Measurements from ENCODE around the gene HLA-DPA1.

HLA-DPA1 gene

GRCh38 chr6:33034554-33034953 lies 38.9 kb downstream of the HLA-DPA1 start:
- TF ChIP-seq, protein P1, sequence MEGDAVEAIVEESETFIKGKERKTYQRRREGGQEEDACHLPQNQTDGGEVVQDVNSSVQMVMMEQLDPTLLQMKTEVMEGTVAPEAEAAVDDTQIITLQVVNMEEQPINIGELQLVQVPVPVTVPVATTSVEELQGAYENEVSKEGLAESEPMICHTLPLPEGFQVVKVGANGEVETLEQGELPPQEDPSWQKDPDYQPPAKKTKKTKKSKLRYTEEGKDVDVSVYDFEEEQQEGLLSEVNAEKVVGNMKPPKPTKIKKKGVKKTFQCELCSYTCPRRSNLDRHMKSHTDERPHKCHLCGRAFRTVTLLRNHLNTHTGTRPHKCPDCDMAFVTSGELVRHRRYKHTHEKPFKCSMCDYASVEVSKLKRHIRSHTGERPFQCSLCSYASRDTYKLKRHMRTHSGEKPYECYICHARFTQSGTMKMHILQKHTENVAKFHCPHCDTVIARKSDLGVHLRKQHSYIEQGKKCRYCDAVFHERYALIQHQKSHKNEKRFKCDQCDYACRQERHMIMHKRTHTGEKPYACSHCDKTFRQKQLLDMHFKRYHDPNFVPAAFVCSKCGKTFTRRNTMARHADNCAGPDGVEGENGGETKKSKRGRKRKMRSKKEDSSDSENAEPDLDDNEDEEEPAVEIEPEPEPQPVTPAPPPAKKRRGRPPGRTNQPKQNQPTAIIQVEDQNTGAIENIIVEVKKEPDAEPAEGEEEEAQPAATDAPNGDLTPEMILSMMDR (IDR thresholded peaks at IDR 0.05; ENCODE audit: low read depth, low read length, missing control alignments), result no peak
- H3K4me3 ChIP-seq (ENCODE audit: low read depth, low read length), result no peak overlapping the region
- no peak for DNase-seq (ENCODE audit: low read depth)

DNA sequence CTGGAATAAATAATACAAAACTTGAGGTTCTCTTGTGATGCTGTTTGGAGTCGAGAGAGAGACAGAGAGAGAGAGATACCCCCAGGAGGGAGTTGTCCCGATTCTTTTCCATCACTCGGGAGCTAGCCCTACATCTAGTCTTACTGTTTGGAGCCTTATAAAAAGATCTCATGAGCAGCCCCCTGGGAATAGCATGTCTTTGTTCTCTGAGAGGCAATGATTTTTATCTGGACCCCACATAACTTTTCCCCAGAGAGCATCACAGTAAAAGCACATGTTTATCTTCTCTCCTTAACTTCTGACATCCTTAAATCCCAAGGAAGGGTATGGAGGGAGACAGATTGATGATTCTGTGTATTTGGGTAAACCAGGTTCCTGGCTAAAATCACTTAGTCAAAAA lies 43.2 kb downstream of the HLA-DPA1 start:
- no peak for DNase-seq (ENCODE audit: low read depth)
- H3K4me3 ChIP-seq (ENCODE audit: low read depth, low read length), result no peak overlapping the region
- TF ChIP-seq, protein P1 (IDR thresholded peaks at IDR 0.05; ENCODE audit: low read depth, low read length, missing control alignments), result no peak

DNA sequence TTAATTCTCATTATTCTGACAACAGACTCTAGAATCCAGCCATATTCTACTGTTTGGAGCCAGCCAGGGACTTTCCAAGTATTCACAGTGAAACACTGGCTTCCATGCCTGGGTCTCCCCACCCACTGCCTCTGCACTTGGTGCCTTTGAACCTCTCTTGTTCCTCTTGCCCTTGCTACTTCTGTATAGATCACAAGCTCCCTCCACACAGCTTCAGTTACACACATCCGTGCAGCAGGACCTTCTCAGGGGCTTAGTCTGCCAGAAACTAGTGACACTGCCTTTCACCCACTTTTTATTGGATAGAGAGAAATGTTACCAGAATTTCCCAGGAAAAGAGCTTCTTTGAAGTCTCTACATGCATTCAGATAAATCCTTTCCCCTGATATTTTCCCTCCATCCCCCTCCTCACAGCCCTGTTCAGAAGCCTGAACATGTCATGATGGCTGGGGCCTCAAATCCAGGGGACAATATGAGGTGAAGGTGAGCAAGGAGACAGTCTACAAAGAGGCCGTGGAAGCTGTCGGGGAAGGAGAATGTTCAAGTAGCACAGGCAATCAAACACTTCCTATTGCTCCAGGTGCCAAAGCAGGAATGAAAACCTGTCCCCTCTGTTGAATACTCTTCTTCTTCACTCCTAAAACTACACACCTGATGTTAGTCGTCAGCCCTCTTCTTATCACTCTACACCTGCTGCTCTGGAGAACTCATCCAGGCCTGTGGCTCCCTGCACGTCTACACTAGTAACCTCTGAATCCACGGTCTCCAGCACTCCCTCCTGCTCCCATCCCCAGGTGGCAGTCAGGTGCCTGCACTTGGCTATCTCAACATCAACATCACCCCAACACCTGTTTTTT lies 43.9 kb downstream of the HLA-DPA1 start:
- H3K4me3 ChIP-seq (ENCODE audit: low read depth, low read length), result peak overlapping the region; percentile 25
- peak; percentile 90 for DNase-seq (ENCODE audit: low read depth)
- TF ChIP-seq, protein P1 (IDR thresholded peaks at IDR 0.05; ENCODE audit: low read depth, low read length, missing control alignments), result no peak

GRCh38 chr6:33028220-33028849 lies 45.1 kb downstream of the HLA-DPA1 start:
- H3K4me3 ChIP-seq (ENCODE audit: low read depth, low read length), result no peak overlapping the region
- DNase-seq (ENCODE audit: low read depth), result no peak
- TF ChIP-seq, protein P1 (IDR thresholded peaks at IDR 0.05; ENCODE audit: low read depth, low read length, missing control alignments), result no peak

DNA sequence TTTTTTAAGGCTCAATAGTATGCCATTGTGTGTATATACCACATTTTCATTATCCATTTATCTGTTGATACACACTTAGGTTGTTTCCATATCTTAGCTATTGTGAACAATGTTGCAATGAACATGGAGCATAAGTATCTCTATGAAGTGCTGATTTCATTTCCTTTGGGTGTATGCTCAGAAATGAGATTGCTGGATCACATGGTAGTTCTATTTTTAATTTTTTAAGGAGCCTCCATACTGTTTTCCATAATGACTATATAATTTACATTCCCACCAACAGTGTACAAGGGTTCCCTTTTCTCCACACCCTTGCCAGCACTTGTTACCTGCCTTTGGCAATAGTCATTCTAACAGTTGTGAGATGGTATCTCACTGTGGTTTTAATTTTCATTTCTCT lies 48.9 kb downstream of the HLA-DPA1 start:
- no peak for DNase-seq (ENCODE audit: low read depth)
- TF ChIP-seq, protein P1 (IDR thresholded peaks at IDR 0.05; ENCODE audit: low read depth, low read length, missing control alignments), result no peak

DNA sequence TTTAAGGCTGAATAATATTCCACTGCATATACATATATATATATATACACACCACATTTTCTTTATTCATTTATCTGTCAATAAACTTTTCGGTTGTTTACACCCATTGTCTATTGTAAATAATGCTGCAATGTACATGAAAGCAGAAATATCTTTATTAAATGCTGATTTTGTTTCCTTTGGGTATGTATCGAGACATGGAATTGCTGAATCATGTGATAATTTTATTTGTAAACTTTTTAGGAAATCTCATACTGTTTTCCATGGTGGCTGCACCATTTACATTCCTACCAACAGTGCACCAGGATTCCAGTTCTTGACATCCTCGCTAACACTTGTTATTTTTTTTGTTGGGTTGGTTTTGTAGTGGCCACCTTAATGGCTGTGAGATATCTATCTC lies 49.9 kb downstream of the HLA-DPA1 start:
- H3K4me3 ChIP-seq (ENCODE audit: low read depth, low read length), result no peak overlapping the region
- TF ChIP-seq, protein P1 (IDR thresholded peaks at IDR 0.05; ENCODE audit: low read depth, low read length, missing control alignments), result no peak
- DNase-seq (ENCODE audit: low read depth), result no peak

More for the DNA sequence above, 48.9 kb downstream of the HLA-DPA1 start:
- no peak overlapping the region for H3K4me3 ChIP-seq (ENCODE audit: low read depth, low read length)
